HG02642 (cell line): ENCODE data around the gene CMC1.

Experiments used
- ATAC-seq: cut with Tn5 transposase; IDR thresholded peaks from one replicate; pipeline ENCODE4 v1.9.1; 2021; ENCODE audit warnings: mild to moderate bottlenecking; ENCODE audit not compliant: unreplicated experiment, poor library complexity

Gene CMC1

GRCh38 chr3:28348265-28348628, 106.8 kb downstream of the CMC1 start:
- ATAC-seq = no peak

GRCh38 chr3:28348629-28349468, 107.4 kb downstream of the CMC1 start, which contains the start of the genes AZI2 and ZCWPW2:
Gene AZI2, minus strand, starts transcription at chr3:28348824. Its CDS starts 8,207 bp downstream, at chr3:28340617.
Gene ZCWPW2, plus strand, starts transcription at chr3:28348721. Its CDS starts 64,348 bp downstream, at chr3:28413069.
- ATAC-seq = peak; percentile 95

GRCh38 chr3:28349469-28350000, 108.1 kb downstream of the CMC1 start:
- ATAC-seq = no peak
